CD4-positive, alpha-beta T cell (primary cell): Measurements from ENCODE around the gene INVS. TPM values are rescaled to one million over a fixed set of nuclear protein-coding genes. Genes with fewer than 3 reads are reported as not detected.
"Not testable (repeated sequence)": the region's sequence is repeated elsewhere in the genome, so short reads cannot be mapped to it uniquely, and the experiment has no call there.

Experiments
- ATAC-seq: fragments of 200-7000 bp; cut with Tn5 transposase; one replicate; pipeline ENCODE4 v1.10.0; 2022; ENCODE audit warnings: mild to moderate bottlenecking; ENCODE audit not compliant: poor library complexity
- CTCF ChIA-PET: fragments of 350-600 bp; sonication (Branson Sonifier 250); formaldehyde crosslinking; loops from one replicate; lab custom pipeline; 2021; ENCODE audit warnings: antibody characterized with exemption, inconsistent platforms; lab: Charles Lee
- POLR2A ChIA-PET: fragments of 350-600 bp; sonication (Branson Sonifier 250); formaldehyde crosslinking; loops from one replicate; lab custom pipeline; 2021; ENCODE audit warnings: antibody characterized with exemption, inconsistent platforms; lab: Charles Lee
- DNase-seq, 14 experiments: peaks; one replicate each; pipeline ENCODE4 v3.0.0-alpha.2; 2013 to 2020; ENCODE audit warnings: mixed read lengths in 2 of 14
- H3K27ac ChIP-seq, 2 donors: one replicate each; pipeline versions ENCODE4 v1.5.1 to v1.7.0; 2013; ENCODE audit warnings: low read length in 2 of 2, low read depth in 1 of 2, mild to moderate bottlenecking in 1 of 2
- H3K27me3 ChIP-seq, 2 experiments: 1 replicate in 1 of 2; 2 replicates in 1 of 2; pipeline versions ENCODE4 v1.6.1 to v1.7.0; 2013; ENCODE audit warnings: low read length in 2 of 2, control low read depth in 1 of 2, mild to moderate bottlenecking in 1 of 2, moderate library complexity in 1 of 2; ENCODE audit not compliant: insufficient read depth in 2 of 2, control insufficient read depth in 1 of 2
- H3K36me3 ChIP-seq: one replicate; pipeline ENCODE4 v1.6.1; 2013; ENCODE audit warnings: low read length, control low read depth; ENCODE audit not compliant: insufficient read depth
- H3K4me1 ChIP-seq: one replicate; pipeline ENCODE4 v1.6.1; 2013; ENCODE audit warnings: low read length, control low read depth; ENCODE audit not compliant: insufficient read depth
- H3K4me3 ChIP-seq: one replicate; pipeline ENCODE4 v1.5.1; 2013; ENCODE audit warnings: mild to moderate bottlenecking, low read length, moderate library complexity
- H3K9me3 ChIP-seq, 2 experiments: 1 replicate in 1 of 2; 2 replicates in 1 of 2; pipeline versions ENCODE4 v1.6.1 to v1.7.0; 2013; ENCODE audit warnings: low read length in 2 of 2, mild to moderate bottlenecking in 2 of 2, control low read depth in 1 of 2, moderate library complexity in 1 of 2; ENCODE audit not compliant: control insufficient read depth in 1 of 2, insufficient read depth in 1 of 2
- H3K27ac Mint-ChIP-seq: one replicate; pipeline ENCODE4 v1.8.0; 2020; ENCODE audit warnings: mixed read lengths
- H3K27me3 Mint-ChIP-seq: one replicate; pipeline ENCODE4 v1.8.0; 2021; ENCODE audit warnings: mixed read lengths
- H3K36me3 Mint-ChIP-seq: one replicate; pipeline ENCODE4 v1.8.0; 2021; ENCODE audit warnings: low read depth, mixed read lengths
- H3K4me1 Mint-ChIP-seq: one replicate; pipeline ENCODE4 v1.8.0; 2021; ENCODE audit warnings: low read depth, mixed read lengths
- H3K4me3 Mint-ChIP-seq: one replicate; pipeline ENCODE4 v1.8.0; 2020; ENCODE audit warnings: mild to moderate bottlenecking, mixed read lengths
- H3K9me3 Mint-ChIP-seq: one replicate; pipeline ENCODE4 v1.8.0; 2020; ENCODE audit warnings: mixed read lengths
- intact Hi-C, 2 experiments: fragments of 100-400 bp; cut with DNase I in 1 of 2; cut with micrococcal nuclease in 1 of 2; formaldehyde crosslinking; loops; one replicate each; pipeline versions ENCODE4 v1.15.1 to v1.9.0; 2023 to 2025; cut with DNase I, micrococcal nuclease
- total RNA-seq, 174 experiments: library from RNA in 2 of 174; stranded (reverse) in 2 of 174; gene quantifications; one replicate each; pipeline ENCODE4 v1.2.3 and lab custom pipeline; 2021 to 2026
- TF ChIP-seq, protein P1 (sequence below): fragments of 200-600 bp; IDR thresholded peaks from one replicate; pipeline ENCODE4 v1.8.0; 2022; ENCODE audit warnings: antibody characterized with exemption, mild to moderate bottlenecking

Gene INVS
- total RNA-seq, 2 experiments from 2014 or later: 13.6 to 14.3 TPM

DNA sequence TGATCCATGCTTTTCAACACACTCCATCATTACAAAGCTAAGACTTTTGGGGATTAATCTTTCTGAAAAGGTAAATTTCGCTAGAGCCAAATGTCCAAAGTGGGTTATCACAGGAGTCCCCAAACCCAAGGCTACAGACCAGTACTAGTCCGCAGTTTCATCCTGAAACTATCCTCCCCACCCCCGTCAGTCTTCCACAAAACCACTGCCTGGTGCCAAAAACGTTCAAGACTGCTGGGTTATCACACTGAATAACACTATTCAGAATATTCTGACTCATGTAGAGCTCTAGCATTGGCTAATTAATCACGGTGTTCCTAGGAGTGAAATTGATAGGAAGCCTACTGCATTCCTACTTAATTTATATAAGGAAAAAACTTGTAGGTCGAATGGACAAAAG lies 24.9 kb upstream of the INVS start:
- TF ChIP-seq, protein P1, sequence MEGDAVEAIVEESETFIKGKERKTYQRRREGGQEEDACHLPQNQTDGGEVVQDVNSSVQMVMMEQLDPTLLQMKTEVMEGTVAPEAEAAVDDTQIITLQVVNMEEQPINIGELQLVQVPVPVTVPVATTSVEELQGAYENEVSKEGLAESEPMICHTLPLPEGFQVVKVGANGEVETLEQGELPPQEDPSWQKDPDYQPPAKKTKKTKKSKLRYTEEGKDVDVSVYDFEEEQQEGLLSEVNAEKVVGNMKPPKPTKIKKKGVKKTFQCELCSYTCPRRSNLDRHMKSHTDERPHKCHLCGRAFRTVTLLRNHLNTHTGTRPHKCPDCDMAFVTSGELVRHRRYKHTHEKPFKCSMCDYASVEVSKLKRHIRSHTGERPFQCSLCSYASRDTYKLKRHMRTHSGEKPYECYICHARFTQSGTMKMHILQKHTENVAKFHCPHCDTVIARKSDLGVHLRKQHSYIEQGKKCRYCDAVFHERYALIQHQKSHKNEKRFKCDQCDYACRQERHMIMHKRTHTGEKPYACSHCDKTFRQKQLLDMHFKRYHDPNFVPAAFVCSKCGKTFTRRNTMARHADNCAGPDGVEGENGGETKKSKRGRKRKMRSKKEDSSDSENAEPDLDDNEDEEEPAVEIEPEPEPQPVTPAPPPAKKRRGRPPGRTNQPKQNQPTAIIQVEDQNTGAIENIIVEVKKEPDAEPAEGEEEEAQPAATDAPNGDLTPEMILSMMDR: no peak
- H3K27ac ChIP-seq: no peak overlapping the region
- DNase-seq (no peak), ATAC-seq (no peak)
- no peaks in the 10 kb centered on the region for H3K9me3 Mint-ChIP-seq
- ChIA-PET POLR2A (no interaction called here), CTCF (no interaction called here)
- H3K4me3 Mint-ChIP-seq: no peak overlapping the region
- peaks cover 34% of the 10 kb centered on the region for H3K4me1 Mint-ChIP-seq
- H3K27me3 Mint-ChIP-seq: no peaks in the 10 kb centered on the region
- intact Hi-C loops: no loop called here
- peaks cover 8% of the 10 kb centered on the region for H3K36me3 ChIP-seq
- H3K27ac Mint-ChIP-seq: no peak overlapping the region
- no peaks in the 10 kb centered on the region for H3K9me3 ChIP-seq
- no peak overlapping the region for H3K4me3 ChIP-seq
- H3K27me3 ChIP-seq: no peaks in the 10 kb centered on the region
- no peaks in the 10 kb centered on the region for H3K4me1 ChIP-seq
- H3K36me3 Mint-ChIP-seq: peaks cover 14% of the 10 kb centered on the region

DNA sequence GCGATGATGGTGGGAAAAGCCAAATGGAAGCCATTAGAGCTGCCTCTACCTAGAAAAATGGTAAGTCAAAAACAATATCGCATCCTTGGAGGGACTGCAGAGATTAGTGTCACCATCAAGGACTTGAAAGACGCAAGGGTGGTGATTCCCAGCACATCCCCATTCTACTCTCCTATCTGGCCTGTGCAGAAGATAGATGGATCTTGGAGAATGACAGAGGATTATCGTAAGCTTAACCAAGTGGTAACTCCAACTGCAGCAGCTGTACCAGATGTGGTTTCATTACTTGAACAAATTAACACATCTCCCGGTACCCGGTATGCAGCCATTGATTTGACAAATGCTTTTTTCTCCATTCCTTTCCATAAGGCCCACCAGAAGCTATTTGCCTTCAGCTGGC lies 24.1 kb upstream of the INVS start:
- Histone ChIP-seq H3K4me1 (no peaks in the 10 kb centered on the region), H3K36me3 (peaks cover 8% of the 10 kb centered on the region), H3K4me3 (no peak overlapping the region), H3K9me3 (no peaks in the 10 kb centered on the region), H3K27ac (no peak overlapping the region), H3K27me3 (no peaks in the 10 kb centered on the region)
- H3K9me3 Mint-ChIP-seq: no peaks in the 10 kb centered on the region
- TF ChIP-seq, protein P1: no peak
- intact Hi-C loops: no loop called here
- H3K4me3 Mint-ChIP-seq: no peak overlapping the region
- no peaks in the 10 kb centered on the region for H3K27me3 Mint-ChIP-seq
- DNase-seq (no peak), ATAC-seq (no peak)
- POLR2A ChIA-PET: no interaction called here
- peaks cover 40% of the 10 kb centered on the region for H3K4me1 Mint-ChIP-seq
- H3K27ac Mint-ChIP-seq: no peak overlapping the region
- CTCF ChIA-PET: interaction anchor here (1.0 kb wide), 1 partner anchor 934 kb away, joined by 3 read pairs; no protein-coding TSS in a partner anchor
- H3K36me3 Mint-ChIP-seq: peaks cover 17% of the 10 kb centered on the region

DNA sequence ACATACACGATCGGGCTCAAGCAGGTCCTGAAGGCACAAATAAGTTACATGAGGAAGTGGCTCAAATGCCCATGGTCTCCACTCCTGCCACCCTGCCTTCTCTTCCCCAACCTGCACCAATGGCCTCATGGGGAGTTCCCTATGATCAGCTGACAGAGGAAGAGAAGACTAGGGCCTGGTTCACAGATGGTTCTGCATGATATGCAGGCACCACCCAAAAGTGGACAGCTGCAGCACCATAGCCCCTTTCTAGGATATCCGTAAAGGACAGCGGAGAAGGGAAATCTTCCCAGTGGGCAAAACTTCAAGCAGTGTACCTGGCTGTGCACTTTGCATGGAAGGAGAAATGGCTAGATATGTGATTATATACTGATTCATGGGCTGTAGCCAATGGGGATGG lies 22.8 kb upstream of the INVS start:
- H3K27me3 Mint-ChIP-seq, H3K4me3 ChIP-seq, DNase-seq, intact Hi-C loops, H3K9me3 Mint-ChIP-seq, H3K27ac Mint-ChIP-seq, H3K27me3 ChIP-seq, H3K9me3 ChIP-seq, ATAC-seq, H3K4me3 Mint-ChIP-seq, H3K4me1 ChIP-seq, H3K36me3 ChIP-seq, POLR2A ChIA-PET, H3K27ac ChIP-seq, CTCF ChIA-PET: not testable (repeated sequence)
- peaks cover 12% of the 10 kb centered on the region for H3K36me3 Mint-ChIP-seq
- peaks cover 44% of the 10 kb centered on the region for H3K4me1 Mint-ChIP-seq

DNA sequence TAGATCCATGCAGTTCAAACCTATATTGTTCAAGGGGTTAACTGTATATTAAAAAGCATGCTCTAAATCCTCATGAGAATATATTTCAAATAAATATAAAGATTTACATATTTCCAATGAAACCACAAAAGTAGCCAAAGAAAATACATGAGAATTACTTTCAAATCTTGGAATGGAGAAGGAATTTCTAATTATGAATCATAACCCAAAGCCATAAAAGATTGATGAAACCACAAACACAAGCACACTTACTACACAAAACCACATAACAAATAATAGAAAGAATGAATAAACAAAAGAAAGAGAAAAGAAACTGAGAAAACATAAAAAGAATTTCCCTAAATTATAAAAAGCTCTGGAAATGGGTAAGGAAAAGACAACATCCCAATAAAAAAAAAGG lies 16.3 kb upstream of the INVS start:
- CTCF ChIA-PET: no interaction called here
- TF ChIP-seq, protein P1: no peak
- Histone ChIP-seq H3K4me3 (no peak overlapping the region), H3K4me1 (peaks cover 3% of the 10 kb centered on the region), H3K9me3 (no peaks in the 10 kb centered on the region), H3K36me3 (no peaks in the 10 kb centered on the region), H3K27me3 (no peaks in the 10 kb centered on the region), H3K27ac (no peak overlapping the region)
- no peaks in the 10 kb centered on the region for H3K27me3 Mint-ChIP-seq
- H3K9me3 Mint-ChIP-seq: no peaks in the 10 kb centered on the region
- POLR2A ChIA-PET: no interaction called here
- peaks cover 8% of the 10 kb centered on the region for H3K36me3 Mint-ChIP-seq
- H3K27ac Mint-ChIP-seq: no peak overlapping the region
- peaks cover 84% of the 10 kb centered on the region for H3K4me1 Mint-ChIP-seq
- no peak overlapping the region for H3K4me3 Mint-ChIP-seq
- intact Hi-C loops: loop anchor here in 1 of 2 experiments (2.0 kb wide), 1 partner anchor 16 kb away; the partner anchor contains the start of genes ERP44 and INVS
- no peak for DNase-seq
- no peak for ATAC-seq
